GM12865 (cell line): ENCODE results near the gene TRAPPC11.
A peak's percentile ranks its signal among the peaks of the same experiment; 100 is the strongest.

ENCODE experiments used
- DNase-seq: peaks from one replicate; pipeline ENCODE4 v3.0.0; 2010; ENCODE audit warnings: low read depth
- H3K4me3 ChIP-seq: 2 replicates; pipeline ENCODE4 v1.5.1; 2011; ENCODE audit warnings: mild to moderate bottlenecking, low read depth, low read length, control low read depth
- CTCF ChIP-seq: IDR thresholded peaks from 2 replicates; pipeline ENCODE4 v1.5.1; 2011; ENCODE audit warnings: low read length, control low read depth, low read depth, inconsistent platforms; ENCODE audit not compliant: insufficient read depth; ENCODE audit errors: missing control alignments

Gene TRAPPC11

DNA sequence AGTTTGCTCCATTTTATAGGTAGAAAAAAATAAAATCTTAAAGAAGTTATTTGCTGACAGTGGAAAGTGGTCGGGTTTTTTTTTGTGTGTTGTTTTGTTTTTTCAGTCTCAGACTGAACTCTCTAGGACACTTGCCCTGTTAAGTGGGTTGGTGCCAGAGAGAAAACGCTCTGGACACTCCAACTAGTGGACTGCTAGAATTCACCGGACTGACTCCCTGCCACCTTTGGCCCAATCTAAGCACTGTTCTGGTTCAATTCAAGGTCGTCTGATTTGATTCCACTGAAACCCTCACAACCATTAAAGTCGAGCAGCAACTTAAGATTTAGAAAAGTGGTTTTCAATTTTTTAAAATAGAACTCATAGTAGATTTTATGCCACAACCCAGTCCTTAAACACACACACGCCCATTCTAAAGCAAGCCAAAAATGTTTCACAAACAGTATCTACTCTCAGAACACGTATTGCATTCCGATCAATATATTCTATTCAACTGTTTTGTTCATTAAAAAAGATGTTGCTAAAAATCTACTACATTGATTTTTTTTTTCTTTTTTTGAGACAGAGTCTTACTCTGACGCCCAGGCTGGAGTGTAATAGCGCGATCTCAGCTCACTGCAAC lies 27.4 kb upstream of the TRAPPC11 start:
- TF ChIP-seq CTCF: no peak
- no peak overlapping the region for H3K4me3 ChIP-seq
- no peak for DNase-seq

DNA sequence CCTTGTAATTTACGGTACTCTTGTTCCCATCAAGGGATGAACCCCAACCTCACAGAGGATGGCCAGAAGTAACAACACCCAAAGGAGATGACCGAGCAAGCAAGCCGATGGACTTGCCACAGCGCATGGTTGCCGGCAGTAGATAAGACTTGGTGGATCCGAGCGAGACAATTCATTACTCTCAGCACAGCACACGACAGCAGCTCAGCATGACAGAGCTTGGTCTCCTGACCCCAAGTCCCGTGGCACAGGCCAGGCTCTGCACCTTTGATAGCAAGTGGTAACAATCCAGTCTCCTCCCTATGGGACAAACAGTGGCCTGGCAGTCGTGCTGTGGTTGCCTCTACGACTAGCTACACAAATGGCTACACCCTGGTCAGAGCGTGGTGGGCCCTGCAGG lies 26.4 kb upstream of the TRAPPC11 start:
- no peak for TF ChIP-seq CTCF
- H3K4me3 ChIP-seq: no peak overlapping the region
- DNase-seq: no peak

DNA sequence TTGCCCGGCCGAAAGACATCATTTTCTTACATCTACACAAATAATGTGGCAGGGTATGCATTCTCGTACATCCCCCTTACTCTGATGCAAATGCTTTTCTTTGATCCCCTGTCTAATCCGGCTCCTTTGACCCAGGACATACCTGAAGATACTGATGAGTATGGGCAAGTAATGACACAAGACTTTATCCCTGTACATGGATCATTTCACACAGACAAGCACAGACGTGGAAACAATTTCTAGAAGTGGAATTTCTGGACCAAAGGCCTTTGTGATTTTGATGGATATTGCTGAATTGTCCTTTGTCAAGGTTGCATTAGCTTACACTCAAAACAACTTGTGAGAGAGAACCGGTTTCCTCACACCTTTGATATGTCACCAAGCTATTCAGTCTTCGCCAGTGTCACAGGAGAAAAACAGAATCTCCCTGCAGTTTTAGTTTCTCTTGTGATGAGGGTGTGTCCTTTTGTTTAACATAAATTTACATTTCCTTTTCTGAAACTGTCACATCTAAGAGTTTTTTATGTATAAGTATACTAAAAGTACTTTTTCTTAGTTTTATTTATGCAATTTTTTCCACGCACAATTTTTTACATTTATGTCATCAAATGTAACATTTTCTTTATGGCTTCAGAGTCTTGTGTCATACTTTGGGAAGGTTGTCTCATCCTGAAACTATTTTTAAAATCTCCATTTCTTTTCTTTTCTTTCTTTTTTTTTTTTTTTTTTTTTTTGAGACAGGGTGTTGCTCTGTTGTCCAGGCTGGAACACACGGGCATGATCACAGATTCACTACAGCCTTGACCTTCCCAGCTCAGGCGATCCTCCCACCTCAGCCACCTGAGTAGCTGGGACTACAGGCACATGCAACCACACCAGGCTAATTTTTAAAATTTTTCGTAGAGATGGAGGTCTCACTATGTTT lies 25.4 kb upstream of the TRAPPC11 start:
- no peak for TF ChIP-seq CTCF
- peak; percentile 9 for DNase-seq
- no peak overlapping the region for H3K4me3 ChIP-seq

GRCh38 chr4:183635321-183635720 lies 23.8 kb upstream of the TRAPPC11 start:
- H3K4me3 ChIP-seq: no peak overlapping the region
- no peak for TF ChIP-seq CTCF
- DNase-seq: no peak

DNA sequence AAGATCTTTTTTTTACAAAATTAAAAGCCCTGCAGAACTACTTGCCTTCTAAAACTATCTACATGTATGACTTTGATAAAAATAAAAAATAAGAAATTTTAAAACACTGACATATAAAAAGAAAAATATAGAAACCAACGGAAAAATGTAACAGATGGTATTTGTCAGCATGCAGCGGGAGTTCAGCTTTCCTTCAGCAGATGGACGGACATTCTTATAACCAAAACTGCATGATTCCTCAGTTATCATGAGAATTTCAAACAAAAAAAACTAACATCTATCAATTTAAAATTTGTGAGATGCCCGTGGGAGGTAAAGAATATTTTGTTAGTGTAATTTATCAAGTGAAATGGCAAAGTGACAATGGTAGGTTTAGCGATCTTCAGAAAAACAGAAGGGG lies 23.4 kb upstream of the TRAPPC11 start:
- no peak for TF ChIP-seq CTCF
- H3K4me3 ChIP-seq: no peak overlapping the region
- DNase-seq: no peak

- H3K4me3 ChIP-seq: no peak overlapping the region
- TF ChIP-seq CTCF: no peak
- no peak for DNase-seq
Observed at GRCh38 chr4:183636503-183636902, 22.6 kb upstream of the TRAPPC11 start.
